A204.1 (cell line): ENCODE results near the gene CKAP2L.

Source experiments
- FAIRE-seq: peaks from 2 replicates; lab custom pipeline; 2012; peaks lifted over from hg19 to GRCh38; lab: Jason Lieb, UNC

The CKAP2L gene, protein sequence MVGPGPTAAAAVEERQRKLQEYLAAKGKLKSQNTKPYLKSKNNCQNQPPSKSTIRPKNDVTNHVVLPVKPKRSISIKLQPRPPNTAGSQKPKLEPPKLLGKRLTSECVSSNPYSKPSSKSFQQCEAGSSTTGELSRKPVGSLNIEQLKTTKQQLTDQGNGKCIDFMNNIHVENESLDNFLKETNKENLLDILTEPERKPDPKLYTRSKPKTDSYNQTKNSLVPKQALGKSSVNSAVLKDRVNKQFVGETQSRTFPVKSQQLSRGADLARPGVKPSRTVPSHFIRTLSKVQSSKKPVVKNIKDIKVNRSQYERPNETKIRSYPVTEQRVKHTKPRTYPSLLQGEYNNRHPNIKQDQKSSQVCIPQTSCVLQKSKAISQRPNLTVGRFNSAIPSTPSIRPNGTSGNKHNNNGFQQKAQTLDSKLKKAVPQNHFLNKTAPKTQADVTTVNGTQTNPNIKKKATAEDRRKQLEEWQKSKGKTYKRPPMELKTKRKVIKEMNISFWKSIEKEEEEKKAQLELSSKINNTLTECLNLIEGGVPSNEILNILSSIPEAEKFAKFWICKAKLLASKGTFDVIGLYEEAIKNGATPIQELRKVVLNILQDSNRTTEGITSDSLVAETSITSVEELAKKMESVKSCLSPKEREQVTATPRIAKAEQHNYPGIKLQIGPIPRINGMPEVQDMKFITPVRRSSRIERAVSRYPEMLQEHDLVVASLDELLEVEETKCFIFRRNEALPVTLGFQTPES

GRCh38 chr2:112764071-112765044 is at the start of gene CKAP2L:
Gene CKAP2L, minus strand, starts transcription at chr2:112764609. Its CDS starts 11 bp downstream, at chr2:112764598.
- peak; percentile 97 for FAIRE-seq

DNA sequence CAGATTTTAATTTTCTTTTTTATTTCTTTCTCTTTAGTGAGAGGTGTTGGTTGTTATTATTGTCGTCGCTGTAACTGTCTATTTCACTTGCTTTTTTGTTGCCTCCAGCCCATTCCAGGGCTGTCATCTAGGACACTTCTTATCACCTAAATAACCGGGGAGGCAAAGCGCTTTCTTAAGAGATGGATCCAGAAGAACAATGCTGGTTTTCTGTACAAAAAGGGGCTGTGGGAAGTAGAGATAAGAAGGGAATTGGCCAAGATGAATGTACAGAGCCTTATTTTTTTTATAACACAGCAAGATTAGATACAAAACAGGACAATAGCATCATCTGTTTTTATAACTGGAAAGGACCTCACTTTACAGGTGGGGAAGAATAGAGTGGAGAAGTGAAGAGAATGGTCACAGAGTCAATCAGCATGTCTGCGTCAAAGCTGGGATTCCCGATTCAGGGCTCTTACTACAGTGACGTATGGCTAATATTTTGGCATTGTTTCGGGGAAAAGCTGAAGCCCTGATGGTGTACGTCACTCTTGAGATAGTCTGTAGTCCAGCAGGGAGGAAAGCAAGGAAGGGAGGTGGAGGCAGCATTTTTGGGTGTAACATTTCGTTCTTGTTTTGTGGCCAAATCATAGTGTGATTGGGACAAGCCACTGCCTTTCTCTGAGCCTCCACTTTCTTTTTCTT is 49.0 kb upstream of the CKAP2L start:
- no peak for FAIRE-seq

- FAIRE-seq = no peak
Observed at GRCh38 chr2:112812318-112813267, 48.2 kb upstream of the CKAP2L start.

DNA sequence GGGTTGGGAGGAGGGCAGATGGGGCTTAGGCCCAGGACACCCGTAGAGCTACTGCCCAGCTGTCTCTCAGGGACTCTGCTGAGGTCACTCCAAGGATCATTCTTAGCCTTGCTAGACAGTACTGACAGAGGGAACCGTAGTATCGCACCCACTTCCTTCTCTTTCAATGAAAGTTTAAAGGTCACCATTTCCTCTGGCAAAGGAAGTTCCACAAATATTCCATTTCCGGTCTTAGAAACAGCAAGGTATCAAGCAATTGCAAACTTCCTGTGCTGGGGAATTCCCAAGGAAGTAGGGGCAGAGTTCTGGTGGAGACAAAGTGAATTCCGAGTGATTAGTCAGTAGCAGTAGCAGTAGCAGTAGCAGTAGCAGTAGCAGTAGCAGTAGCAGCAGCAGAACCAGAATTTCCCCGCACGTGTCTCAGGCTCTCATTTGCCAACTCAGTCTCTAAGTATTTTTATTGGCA is 47.5 kb upstream of the CKAP2L start:
- FAIRE-seq = no peak

GRCh38 chr2:112811276-112811831 is 46.9 kb upstream of the CKAP2L start:
- FAIRE-seq = no peak

DNA sequence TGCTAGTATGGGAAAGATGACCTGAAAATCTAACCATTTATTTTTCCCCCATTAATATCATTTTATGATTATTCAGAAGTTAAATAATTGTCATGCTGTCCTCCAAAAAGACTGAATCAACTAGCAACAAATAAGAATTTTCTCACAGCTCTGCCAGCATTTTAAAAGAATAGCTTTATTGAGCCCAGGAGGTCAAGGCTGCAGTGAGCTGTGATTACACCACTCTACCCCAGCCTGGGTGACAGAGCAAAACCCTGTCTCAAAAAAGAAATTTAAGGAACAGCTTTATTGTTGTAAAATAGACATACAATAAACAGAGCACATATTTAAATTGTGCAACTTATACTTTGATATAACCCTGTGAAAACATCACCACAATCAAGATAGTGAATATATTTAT is 44.7 kb upstream of the CKAP2L start:
- no peak for FAIRE-seq

DNA sequence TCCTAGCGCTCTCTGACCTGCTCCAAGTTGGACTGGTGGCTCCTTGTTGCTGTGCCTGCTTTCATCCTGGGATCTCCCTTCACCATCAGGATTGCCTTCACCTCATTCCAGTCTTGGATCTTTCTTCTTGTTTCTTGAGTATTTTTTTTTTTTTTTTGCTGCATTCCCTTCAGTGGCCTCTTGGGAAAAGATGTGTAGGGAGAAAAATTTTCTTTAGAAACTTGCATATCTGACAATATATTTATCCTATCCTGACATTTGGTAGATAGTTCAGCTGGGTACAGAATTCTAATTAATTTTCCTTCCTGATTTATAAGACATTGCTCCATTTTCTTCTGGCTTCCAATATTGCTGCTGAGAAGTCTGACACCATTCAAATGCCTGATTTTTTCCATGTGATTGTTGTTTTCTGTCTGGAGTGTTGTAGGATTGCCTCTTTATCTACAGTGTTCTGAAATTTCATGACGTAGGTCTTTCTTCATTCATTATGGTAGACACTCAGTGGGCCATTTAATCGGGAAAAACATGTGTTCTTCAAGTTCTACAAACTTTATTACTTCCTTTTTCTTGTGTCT is 42.9 kb upstream of the CKAP2L start:
- no peak for FAIRE-seq

DNA sequence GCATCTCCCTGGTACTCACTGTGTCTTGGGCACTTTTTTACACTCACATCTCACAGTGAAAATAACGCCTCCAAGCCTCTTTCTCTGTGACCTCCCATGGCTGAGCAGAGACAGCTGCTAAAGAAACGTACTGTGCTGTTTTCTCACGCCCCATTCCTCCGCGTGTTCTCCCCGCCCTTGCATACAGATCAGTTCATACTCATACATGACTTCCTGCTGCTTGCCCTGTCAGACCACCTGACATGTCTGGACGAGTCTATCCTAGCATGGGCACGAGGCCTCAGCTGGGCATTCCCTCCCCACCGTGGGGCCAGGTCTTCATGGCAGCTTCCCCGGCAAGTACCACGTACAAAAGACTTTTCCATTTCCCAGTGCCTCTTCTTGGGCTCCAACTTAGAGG is 41.1 kb upstream of the CKAP2L start:
- no peak for FAIRE-seq

DNA sequence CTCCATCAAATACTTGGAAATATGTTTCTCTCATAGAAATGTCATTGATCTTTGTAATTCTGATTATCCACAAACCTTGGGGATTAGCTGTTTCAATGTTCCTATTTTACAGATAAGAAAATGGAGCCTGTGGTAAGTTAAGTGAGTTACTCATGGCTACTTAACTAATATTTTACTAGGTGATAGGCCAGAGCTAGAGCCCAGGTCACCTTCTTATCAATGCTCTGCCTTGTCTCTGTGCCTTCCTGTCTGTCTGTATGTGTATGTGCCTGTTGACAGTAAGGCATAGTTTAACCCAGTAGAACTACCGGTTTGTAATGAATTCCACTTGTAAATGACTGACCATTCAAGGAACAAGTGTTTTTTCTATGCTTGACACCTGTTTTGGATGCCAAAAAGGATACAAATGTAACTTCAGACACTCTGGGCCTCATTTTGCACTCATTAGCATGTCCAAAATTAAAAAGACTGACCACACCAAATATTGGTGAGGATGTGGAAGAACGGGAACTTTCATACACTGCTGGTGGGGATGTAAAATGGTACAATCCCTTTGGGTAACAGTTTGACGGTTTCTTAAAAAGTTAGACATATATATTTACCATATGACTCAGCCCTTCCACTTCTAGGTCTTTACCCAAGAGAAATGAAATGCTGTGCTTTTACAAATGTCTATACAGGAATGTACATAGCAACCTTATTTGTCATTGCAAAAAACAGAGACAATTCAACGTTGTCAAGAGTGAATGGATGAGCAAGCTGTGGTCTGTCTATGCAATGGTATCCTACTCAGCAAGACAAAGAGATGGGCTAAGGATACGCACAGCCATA is 39.5 kb upstream of the CKAP2L start:
- no peak for FAIRE-seq

DNA sequence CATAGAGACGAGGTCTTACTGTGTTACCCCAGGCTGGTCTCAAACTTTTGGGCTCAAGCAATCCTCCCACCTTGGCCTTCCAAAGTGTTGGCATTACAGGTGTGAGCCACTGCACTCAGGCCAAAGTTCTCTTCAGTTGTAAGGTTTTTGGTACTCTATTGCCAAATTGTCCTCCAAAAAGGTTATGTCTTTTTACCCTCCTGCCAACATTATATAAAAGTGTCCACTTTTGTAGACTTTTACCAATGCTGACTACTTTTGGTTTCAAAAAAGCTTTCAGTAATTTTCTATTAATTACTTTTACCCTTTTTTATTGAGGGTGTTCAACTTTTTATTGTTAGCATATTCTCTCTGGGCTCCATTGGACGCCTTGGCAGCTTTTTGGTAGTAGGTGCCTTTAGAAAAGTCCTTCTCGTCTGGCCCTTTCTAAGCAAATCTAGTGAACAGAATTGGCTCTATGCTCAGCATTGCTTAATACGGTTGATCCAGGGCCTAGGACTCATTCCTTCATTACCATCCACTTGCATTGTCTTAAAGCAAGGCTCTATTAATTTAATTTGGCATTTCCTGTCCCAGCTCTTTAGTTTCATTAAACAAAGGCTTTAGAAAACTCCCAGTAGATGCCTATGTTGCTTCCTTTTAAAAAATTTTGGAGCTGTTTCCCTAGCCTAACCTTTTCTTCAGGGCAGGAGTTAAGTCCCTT is 36.6 kb upstream of the CKAP2L start:
- no peak for FAIRE-seq

GRCh38 chr2:112798979-112799975 is 34.9 kb upstream of the CKAP2L start:
- no peak for FAIRE-seq

GRCh38 chr2:112796486-112796885 is 32.1 kb upstream of the CKAP2L start:
- no peak for FAIRE-seq

DNA sequence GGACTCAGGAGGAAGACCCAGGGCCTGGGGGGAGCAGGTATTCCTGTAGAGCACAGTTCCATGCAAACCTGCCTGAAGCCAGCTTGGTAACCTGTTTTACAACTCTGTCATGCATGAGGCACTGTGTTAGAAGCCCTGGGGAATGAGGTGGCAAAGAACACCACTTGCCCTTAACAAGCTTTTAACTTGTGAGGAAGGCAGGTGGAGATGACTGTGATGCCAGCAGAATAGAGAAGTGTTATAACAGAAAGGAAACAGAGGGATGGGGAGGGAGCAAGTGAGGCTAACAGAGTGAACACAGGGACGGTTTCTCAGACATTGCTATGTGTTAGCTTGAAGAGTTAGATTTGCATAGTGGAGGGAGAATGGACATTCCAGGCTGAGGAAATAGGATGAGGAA is 31.4 kb upstream of the CKAP2L start:
- no peak for FAIRE-seq

- FAIRE-seq = no peak
Observed at GRCh38 chr2:112794841-112795240, 30.4 kb upstream of the CKAP2L start.

- FAIRE-seq = no peak
Observed at GRCh38 chr2:112794131-112794733, 29.8 kb upstream of the CKAP2L start.

- FAIRE-seq = no peak
Observed at GRCh38 chr2:112793449-112793978, 29.1 kb upstream of the CKAP2L start.
